ENCODE results near the gene C2CD4A. TPM values are rescaled to one million over a fixed set of nuclear protein-coding genes. Genes with fewer than 3 reads are reported as not detected.
"Not testable (repeated sequence)": the region's sequence is repeated elsewhere in the genome, so short reads cannot be mapped to it uniquely, and the experiment has no call there.

Gene C2CD4A
- total and polyA plus RNA-seq, 2 donors (not counting 3 experiments of a cell fraction or from before 2014, with no cell fraction given), result 0.33 to 0.46 TPM

- no peak overlapping the region for H2AFZ ChIP-seq (ENCODE audit: low read depth, low read length)
- no peak overlapping the region for H3K9ac ChIP-seq (replicated peaks; ENCODE audit: extremely low read depth, insufficient read depth, low read length)
- POLR2A ChIA-PET, result interaction anchor here (0.6 kb wide), 1 partner anchor 108 kb away, joined by 3 read pairs; no protein-coding TSS in a partner anchor
- dilution Hi-C loops (cut with MboI; ENCODE audit: extremely low pct_ligation_motif_present, low sequenced_read_pairs), result no loop called here
- no peaks in the 10 kb centered on the region for H3K4me1 ChIP-seq (ENCODE audit: control insufficient read depth, extremely low read depth, insufficient read depth, low read length)
- H3K9me3 ChIP-seq (replicated peaks; ENCODE audit: control insufficient read depth, insufficient read depth, low read length), result no peaks in the 10 kb centered on the region
- no peak overlapping the region for H3K27ac ChIP-seq (ENCODE audit: insufficient read depth, low read depth, low read length)
- H3K36me3 ChIP-seq (ENCODE audit: control insufficient read depth in 2 of 2, extremely low read depth in 1 of 2, insufficient read depth in 2 of 2, low read length in 2 of 2), result no peaks in the 10 kb centered on the region
- H4K20me1 ChIP-seq (replicated peaks; ENCODE audit: control insufficient read depth, extremely low read depth, insufficient read depth, low read length), result no peaks in the 10 kb centered on the region
- no peaks in the 10 kb centered on the region for H3K27me3 ChIP-seq (ENCODE audit: control insufficient read depth in 2 of 2, insufficient read depth in 2 of 2, low read length in 2 of 2)
- H3K79me2 ChIP-seq (ENCODE audit: control insufficient read depth, insufficient read depth, low read length), result peaks cover 33% of the 10 kb centered on the region
- intact Hi-C loops (cut with micrococcal nuclease), result no loop called here
- no peak overlapping the region for H3K4me3 ChIP-seq (replicated peaks in 1 of 3; ENCODE audit: insufficient read depth in 1 of 3, low read depth in 1 of 3, low read length in 3 of 3)
- FAIRE-seq (no peak), DNase-seq (ENCODE audit: low read depth, low spot score) (no peak)
- H3K4me2 ChIP-seq (ENCODE audit: insufficient read depth, low read length), result no peak overlapping the region
- CTCF ChIA-PET, result no interaction called here
- H3K9me1 ChIP-seq (replicated peaks; ENCODE audit: control insufficient read depth, extremely low read depth, insufficient read depth, low read length), result no peaks in the 10 kb centered on the region
- BruUV-seq (replicated peaks), result no TSS peak
- TF ChIP-seq POLR2AphosphoS5 (IDR thresholded peaks at IDR 0.05; ENCODE audit: insufficient read depth, low read depth, low read length), result no peak
- TF ChIP-seq MAX (IDR thresholded peaks at IDR 0.05; ENCODE audit: insufficient read depth, insufficient read length), result no peak
- no peak for TF ChIP-seq GATA2 (IDR thresholded peaks at IDR 0.05; ENCODE audit: insufficient read depth, insufficient read length, low read depth, low read length)
- TF ChIP-seq JUN (IDR thresholded peaks at IDR 0.05; ENCODE audit: borderline replicate concordance, insufficient read depth, insufficient read length, low read depth), result no peak
- no peak for TF ChIP-seq CTCF (IDR thresholded peaks at IDR 0.05; ENCODE audit: extremely low read depth in 1 of 2, insufficient read depth in 1 of 2, low read depth in 1 of 2, low read length in 2 of 2)
These were observed 19.4 kb upstream of the C2CD4A start for GRCh38 chr15:62047282-62047827.

- H3K9ac ChIP-seq (replicated peaks; ENCODE audit: extremely low read depth, insufficient read depth, low read length); H3K27me3 ChIP-seq (ENCODE audit: control insufficient read depth in 2 of 2, insufficient read depth in 2 of 2, low read length in 2 of 2); intact Hi-C loops (cut with micrococcal nuclease); DNase-seq (ENCODE audit: low read depth, low spot score); H3K4me3 ChIP-seq (replicated peaks in 1 of 3; ENCODE audit: insufficient read depth in 1 of 3, low read depth in 1 of 3, low read length in 3 of 3); H4K20me1 ChIP-seq (replicated peaks; ENCODE audit: control insufficient read depth, extremely low read depth, insufficient read depth, low read length); H3K9me3 ChIP-seq (replicated peaks; ENCODE audit: control insufficient read depth, insufficient read depth, low read length); FAIRE-seq; H2AFZ ChIP-seq (ENCODE audit: low read depth, low read length); H3K9me1 ChIP-seq (replicated peaks; ENCODE audit: control insufficient read depth, extremely low read depth, insufficient read depth, low read length); H3K27ac ChIP-seq (ENCODE audit: insufficient read depth, low read depth, low read length); H3K4me1 ChIP-seq (ENCODE audit: control insufficient read depth, extremely low read depth, insufficient read depth, low read length); BruUV-seq (replicated peaks); H3K36me3 ChIP-seq (ENCODE audit: control insufficient read depth in 2 of 2, extremely low read depth in 1 of 2, insufficient read depth in 2 of 2, low read length in 2 of 2); dilution Hi-C loops (cut with MboI; ENCODE audit: extremely low pct_ligation_motif_present, low sequenced_read_pairs); POLR2A ChIA-PET; CTCF ChIA-PET; H3K4me2 ChIP-seq (ENCODE audit: insufficient read depth, low read length): not testable (repeated sequence)
- H3K79me2 ChIP-seq (ENCODE audit: control insufficient read depth, insufficient read depth, low read length), result peaks cover 39% of the 10 kb centered on the region
These were observed 18.5 kb upstream of the C2CD4A start for GRCh38 chr15:62048254-62048653.
